HG03196 (cell line): Measurements from ENCODE around the gene ZNF132.
A peak's percentile ranks its signal among the peaks of the same experiment; 100 is the strongest.

ENCODE experiments used
- ATAC-seq: cut with Tn5 transposase; IDR thresholded peaks from one replicate; pipeline ENCODE4 v1.9.1; 2021; ENCODE audit not compliant: unreplicated experiment

Gene ZNF132

GRCh38 chr19:58388175-58388526 is 51.8 kb downstream of the ZNF132 start:
- ATAC-seq: no peak

DNA sequence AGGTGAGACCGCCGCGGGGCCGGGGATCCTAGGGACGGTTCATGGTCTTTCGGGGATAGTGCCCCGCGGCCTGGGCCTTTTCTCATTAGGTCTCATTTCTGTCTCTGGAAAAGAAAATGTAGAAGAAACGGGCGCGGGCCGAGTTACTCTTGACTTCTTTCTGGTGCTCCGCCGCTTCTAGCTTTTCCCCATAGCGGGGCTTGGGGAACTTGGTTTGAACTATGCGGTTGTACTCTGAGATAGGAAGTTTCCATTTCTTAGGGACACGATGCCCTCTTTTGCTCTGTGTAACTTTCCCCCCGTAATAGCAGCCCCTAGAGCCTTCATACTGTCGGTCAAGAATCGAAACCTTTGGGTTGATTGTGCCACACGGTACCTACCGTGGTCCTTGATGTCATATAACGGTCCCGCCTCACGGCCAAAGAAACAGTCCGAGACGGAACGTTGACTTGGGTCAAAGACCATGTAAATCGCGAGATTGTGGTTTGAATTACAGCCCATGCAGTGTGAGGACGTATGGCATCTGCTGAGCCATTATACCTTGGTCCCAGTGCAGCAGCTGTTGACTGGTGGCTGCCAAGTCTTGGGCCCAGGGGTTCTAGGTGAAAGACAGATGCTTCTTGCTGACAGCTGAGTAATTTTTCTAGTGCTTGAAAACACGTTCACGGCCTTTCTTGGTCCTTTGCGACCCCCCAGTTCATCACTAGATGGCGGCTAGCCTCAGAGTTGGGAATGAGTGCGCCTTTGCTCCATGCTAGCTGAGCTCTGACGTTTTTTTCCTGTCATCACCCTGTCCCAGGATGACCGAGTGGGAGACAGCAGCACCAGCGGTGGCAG is 52.4 kb downstream of the ZNF132 start:
- no peak for ATAC-seq

- ATAC-seq: peak; percentile 85
These were observed 53.2 kb downstream of the ZNF132 start, which contains the start of gene RPS5 for GRCh38 chr19:58386576-58387337. Gene RPS5, plus strand, starts transcription at chr19:58387269. Its CDS starts 869 bp downstream, at chr19:58388138.

DNA sequence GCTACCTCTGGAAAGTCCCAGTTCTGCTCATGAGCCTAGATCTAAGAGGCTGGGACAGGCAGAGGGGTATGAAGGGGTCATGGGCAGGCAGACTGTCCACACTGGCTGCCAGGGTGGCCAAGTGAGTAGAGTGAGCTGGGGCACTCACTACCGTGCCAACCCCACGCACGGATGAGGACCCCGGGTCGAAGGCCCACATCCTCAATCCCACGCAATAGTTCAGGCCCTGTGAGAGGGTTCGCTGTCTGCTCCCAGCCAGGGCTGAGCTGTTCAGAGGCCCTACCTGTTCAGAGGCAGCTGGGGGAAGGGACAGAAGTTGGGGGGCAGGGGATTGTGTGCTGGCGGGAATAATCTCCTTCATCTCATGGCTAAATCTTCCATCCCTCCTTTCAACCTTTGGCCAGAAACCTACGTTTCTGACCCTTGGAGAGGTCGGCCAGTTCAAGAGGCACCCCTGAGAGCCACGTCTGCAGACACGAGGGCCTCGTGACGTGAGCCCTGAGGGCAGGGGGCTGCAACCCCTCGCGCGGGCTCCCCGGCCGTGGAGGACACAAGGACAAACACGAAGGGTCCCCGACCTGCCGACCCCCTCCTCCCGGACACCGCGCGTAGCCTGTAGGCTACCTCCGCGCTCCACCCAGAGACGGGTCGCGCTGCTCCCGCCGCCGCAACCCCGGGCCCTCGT is 53.9 kb downstream of the ZNF132 start:
- no peak for ATAC-seq

- no peak for ATAC-seq
These were observed 54.6 kb downstream of the ZNF132 start for GRCh38 chr19:58385313-58385890.

DNA sequence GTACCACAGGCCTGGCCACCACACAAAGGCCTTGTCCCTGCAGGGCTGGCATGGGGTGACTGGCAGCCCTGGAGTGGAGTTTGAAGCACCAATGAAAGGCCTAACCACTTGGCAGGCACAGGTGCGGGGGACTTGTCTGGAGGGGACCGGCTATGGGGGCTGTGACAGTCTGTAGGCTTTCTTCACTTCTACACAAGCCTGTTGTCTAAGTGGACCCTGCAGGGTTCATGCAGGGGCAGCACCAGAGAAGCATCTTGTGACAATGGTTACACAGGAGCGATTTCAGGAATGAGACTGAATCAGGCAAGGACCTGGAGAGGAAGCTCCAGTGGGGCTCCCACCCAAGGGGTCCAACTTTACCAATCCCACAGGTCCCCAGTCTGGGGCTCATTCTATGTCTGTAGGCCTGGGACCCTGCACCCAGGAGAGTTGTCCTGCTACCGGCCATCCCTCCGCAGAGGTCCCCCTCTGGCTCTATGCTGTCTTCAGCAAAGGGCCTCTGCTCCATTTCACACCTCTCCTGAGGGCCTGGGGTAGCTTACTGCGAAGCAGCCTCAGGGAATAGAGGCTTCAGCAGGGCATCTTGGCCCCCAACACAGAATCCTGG is 56.9 kb downstream of the ZNF132 start:
- ATAC-seq: no peak
